ENCODE results near the gene HMCN2.

Gene HMCN2

DNA sequence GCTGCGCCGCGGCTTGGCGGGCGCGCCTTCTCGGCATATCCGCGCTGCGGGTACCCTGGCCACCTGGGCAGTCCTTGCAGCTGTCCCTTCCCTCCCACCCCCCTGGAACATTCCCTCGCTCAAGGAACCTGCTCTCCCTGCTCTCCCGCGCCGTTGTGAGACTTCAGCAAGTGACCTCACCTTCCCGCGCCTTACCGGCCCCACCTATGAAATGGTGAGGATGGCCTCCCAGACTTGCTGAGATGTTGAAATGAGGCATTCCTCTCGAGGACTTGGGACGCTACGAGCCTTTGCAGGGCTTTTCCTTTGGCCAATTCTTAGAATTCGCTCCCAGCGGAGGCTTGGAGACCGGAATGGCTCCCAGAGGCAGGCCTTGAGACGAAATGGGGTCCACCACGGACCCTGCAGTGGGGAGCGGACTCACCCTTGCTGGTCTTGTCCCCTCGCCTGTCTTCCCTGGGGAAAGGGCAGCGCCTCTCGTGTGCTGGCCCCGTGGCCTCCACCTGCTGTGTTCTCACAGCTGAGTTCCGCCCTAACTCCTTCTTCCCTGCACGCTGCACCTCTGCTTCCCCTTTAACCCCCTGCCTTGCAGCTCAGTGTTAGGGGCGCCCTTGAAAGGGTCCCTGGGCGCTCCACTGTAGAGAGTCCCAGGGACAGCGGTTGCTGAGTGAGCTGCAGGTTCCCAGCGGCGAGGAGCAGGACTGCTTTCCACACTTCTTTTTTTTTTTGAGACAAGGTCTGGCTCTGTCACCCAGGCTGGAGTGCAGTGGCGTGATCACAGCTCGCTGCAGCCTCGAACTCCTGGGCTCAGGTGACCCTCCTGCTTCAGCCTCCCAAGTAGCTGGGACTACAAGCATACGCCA lies 907 bp downstream of the HMCN2 start:
- TF ChIP-seq, protein P1, sequence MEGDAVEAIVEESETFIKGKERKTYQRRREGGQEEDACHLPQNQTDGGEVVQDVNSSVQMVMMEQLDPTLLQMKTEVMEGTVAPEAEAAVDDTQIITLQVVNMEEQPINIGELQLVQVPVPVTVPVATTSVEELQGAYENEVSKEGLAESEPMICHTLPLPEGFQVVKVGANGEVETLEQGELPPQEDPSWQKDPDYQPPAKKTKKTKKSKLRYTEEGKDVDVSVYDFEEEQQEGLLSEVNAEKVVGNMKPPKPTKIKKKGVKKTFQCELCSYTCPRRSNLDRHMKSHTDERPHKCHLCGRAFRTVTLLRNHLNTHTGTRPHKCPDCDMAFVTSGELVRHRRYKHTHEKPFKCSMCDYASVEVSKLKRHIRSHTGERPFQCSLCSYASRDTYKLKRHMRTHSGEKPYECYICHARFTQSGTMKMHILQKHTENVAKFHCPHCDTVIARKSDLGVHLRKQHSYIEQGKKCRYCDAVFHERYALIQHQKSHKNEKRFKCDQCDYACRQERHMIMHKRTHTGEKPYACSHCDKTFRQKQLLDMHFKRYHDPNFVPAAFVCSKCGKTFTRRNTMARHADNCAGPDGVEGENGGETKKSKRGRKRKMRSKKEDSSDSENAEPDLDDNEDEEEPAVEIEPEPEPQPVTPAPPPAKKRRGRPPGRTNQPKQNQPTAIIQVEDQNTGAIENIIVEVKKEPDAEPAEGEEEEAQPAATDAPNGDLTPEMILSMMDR (IDR thresholded peaks at IDR 0.05; ENCODE audit: low read depth, low read length, missing control alignments): no peak
- no peak overlapping the region for H3K4me3 ChIP-seq (ENCODE audit: low read depth, low read length)
- DNase-seq (ENCODE audit: low read depth): no peak

DNA sequence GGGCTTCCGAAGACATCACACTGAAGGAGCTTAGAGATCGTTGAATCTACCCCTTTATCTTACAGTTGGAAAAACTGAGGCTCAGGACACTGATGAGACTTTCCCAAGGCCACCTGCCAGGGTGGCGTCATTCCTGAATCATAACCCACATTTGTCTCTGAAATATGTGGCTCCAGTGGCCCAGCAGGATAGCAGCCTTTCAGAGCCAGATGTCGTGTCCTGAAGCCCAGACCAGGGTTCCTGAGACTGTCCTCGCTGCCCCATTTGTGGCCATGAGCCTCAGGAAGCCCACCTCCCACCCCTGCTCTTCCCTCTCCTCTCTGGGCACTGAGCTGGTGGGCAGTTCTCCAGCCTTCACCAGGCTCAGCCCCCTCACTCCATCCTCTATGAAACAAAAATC lies 2.4 kb downstream of the HMCN2 start:
- no peak for DNase-seq (ENCODE audit: low read depth)
- TF ChIP-seq, protein P1 (IDR thresholded peaks at IDR 0.05; ENCODE audit: low read depth, low read length, missing control alignments): no peak
- H3K4me3 ChIP-seq (ENCODE audit: low read depth, low read length): no peak overlapping the region

DNA sequence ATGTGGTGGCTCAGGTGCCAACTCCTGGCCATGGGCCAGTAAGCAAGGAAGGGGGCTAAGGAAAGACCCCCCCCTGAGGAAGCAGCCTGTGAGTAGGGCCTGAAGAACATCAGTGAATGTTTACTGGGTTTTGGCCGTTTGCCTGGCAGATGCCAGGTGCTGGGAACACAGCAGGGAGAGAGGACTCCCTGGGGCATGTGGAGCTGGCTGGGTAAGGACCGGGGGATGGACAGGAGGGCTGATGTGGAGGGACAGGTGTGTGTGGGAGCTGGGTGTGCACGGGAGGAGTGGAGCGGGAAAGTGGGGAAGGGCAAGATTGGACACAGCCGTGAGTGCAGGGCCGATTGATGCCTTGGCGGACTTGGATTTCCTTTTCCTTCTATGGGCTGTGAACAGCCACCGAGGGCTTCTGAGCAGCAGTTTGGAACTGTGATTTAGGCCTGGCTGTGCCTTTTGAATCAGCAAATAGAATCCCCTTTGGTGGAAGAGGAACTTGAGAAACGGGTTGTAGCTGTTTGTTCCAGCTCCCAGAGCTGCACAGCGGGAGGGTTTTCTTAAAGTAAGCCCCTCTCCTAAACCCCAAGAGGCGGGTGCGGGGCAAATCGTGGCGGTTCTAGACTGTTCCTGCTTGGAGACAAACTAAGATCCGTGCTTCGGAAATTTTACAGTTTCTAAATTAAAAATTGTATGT lies 3.1 kb downstream of the HMCN2 start:
- no peak overlapping the region for H3K4me3 ChIP-seq (ENCODE audit: low read depth, low read length)
- TF ChIP-seq, protein P1 (IDR thresholded peaks at IDR 0.05; ENCODE audit: low read depth, low read length, missing control alignments): no peak
- no peak for DNase-seq (ENCODE audit: low read depth)

DNA sequence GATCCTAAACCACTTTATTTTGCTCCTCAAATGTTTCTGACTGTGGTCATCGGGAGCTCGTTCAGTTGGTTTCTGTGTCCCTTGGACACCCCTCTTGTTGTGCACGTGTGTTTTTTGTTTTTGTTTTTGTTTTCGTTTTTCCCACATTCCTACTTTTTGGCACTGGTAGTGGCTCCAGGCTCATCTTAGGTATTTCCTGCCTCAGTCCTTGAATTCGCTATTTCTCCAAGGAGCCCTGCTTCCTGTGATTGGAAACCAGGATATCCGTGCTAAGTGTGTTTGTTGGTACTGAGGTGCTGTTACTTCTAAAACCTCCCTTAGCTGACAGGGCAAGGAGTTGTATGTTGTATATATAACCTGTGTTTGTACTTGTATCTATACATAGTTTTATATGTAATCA lies 5.9 kb downstream of the HMCN2 start:
- H3K4me3 ChIP-seq (ENCODE audit: low read depth, low read length): no peak overlapping the region
- no peak for DNase-seq (ENCODE audit: low read depth)
- TF ChIP-seq, protein P1 (IDR thresholded peaks at IDR 0.05; ENCODE audit: low read depth, low read length, missing control alignments): no peak

DNA sequence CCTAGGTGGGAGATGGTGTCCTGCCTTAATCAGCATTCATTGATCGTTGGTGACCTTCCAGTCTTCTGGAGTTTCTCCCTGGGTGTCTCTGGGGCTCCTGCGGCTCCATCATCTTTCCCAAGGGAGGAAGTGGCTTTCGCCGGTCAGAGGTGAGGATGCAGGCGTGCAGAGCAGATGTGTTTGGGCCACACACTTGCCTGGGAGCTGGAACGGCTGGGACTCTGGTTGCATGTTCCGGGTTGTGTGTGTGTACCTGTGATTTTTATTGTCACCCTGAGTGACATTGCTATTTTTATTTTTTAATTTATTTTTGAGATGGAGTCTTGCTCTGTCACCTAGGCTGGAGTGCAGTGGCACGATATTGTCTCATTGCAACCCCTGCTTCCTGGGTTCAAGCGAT lies 9.6 kb downstream of the HMCN2 start:
- no peak overlapping the region for H3K4me3 ChIP-seq (ENCODE audit: low read depth, low read length)
- TF ChIP-seq, protein P1 (IDR thresholded peaks at IDR 0.05; ENCODE audit: low read depth, low read length, missing control alignments): no peak

DNA sequence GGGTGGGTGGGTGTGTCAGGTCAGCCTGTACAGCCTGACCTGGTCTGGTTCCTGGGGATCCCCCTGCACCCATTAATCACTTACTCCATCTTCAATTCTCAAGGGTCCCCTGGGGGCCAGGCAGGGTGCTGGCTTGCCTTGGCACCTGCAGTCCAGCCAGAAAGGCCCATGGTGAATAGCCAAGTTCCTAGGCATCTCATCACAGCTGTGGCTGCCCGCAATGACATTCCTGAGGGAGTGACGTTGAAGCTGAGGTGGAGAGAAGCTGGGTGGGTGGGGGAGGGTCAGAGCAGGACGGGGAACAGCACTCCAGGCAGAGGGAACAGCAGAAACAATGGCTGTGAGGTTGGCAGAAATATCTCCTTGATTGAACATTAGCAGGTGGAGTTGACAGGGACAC lies 10.6 kb downstream of the HMCN2 start:
- DNase-seq (ENCODE audit: low read depth): no peak
- H3K4me3 ChIP-seq (ENCODE audit: low read depth, low read length): no peak overlapping the region
- TF ChIP-seq, protein P1 (IDR thresholded peaks at IDR 0.05; ENCODE audit: low read depth, low read length, missing control alignments): no peak

More for the DNA sequence above, 9.6 kb downstream of the HMCN2 start:
- no peak for DNase-seq (ENCODE audit: low read depth)
